GM13976 (cell line): ENCODE results near the gene SLC11A2.
A peak's percentile ranks its signal among the peaks of the same experiment; 100 is the strongest.

Experiments used
- DNase-seq: peaks from one replicate; pipeline ENCODE4 v3.0.0; 2012; ENCODE audit warnings: low spot score
- in situ Hi-C: fragments of 300-500 bp; cut with MboI; formaldehyde crosslinking; loops from one replicate; pipeline ENCODE4 v1.12.0; 2022; ENCODE audit warnings: low sequenced_read_pairs, mixed read lengths, inconsistent platforms; ENCODE audit not compliant: unreplicated experiment
- TF ChIP-seq, protein P1 (sequence below): IDR thresholded peaks from 2 replicates; pipeline ENCODE4 v1.5.1; 2012; ENCODE audit warnings: borderline replicate concordance, mild to moderate bottlenecking; ENCODE audit not compliant: insufficient read depth; ENCODE audit errors: extremely low read depth, missing control alignments, control extremely low read depth

SLC11A2 gene

DNA sequence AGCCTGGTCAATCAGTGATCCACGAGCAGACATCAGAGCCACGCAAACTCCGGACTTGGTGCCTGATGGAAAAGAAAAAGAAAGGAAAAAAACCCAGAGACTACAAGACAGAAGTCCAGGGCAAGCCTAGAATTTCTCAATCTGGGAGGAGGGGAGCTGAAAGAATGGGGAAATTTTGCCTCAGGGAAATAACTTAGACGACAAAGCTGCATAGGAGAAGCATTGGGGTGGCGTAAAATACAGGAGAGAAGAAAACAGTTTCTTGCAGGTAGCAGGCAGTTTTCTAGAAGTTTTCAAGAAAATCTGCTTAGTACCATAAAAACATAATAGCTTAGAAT is 2.6 kb upstream of the SLC11A2 start:
- TF ChIP-seq, protein P1, sequence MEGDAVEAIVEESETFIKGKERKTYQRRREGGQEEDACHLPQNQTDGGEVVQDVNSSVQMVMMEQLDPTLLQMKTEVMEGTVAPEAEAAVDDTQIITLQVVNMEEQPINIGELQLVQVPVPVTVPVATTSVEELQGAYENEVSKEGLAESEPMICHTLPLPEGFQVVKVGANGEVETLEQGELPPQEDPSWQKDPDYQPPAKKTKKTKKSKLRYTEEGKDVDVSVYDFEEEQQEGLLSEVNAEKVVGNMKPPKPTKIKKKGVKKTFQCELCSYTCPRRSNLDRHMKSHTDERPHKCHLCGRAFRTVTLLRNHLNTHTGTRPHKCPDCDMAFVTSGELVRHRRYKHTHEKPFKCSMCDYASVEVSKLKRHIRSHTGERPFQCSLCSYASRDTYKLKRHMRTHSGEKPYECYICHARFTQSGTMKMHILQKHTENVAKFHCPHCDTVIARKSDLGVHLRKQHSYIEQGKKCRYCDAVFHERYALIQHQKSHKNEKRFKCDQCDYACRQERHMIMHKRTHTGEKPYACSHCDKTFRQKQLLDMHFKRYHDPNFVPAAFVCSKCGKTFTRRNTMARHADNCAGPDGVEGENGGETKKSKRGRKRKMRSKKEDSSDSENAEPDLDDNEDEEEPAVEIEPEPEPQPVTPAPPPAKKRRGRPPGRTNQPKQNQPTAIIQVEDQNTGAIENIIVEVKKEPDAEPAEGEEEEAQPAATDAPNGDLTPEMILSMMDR: no peak
- in situ Hi-C loops: no loop called here
- DNase-seq: no peak

DNA sequence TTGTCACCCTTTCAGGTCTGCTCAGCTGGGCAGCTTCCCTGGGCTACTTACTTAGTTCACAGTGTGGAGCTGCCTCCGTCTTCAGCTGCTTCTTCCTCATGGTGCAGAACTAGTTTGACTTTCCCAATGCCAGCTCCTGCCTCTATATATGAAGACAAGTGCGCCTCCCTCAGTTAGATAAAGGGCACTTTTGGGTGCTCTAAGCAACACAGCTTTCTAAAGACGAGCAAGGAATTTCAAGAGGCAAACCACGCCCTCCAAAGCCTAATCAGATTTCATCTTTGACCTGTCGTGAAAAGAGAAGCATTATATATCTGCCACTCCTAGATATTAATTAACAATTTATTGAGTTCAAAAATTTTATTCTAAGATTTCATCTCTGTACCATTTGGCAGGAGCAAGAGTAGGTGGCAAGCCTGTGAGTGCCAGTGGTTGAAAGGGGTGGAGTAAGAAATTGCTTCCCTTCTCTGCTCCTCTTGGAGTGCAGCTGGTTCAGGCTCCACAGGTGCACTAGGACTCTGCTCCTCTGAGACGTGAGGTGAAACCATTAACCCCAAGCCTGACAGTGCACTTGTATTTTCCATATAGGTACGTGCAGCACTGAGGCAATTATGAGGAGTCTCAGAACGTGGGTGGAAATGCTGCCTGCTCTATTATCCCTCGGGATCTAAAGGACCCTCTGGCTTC is 2.1 kb upstream of the SLC11A2 start:
- in situ Hi-C loops: no loop called here
- TF ChIP-seq, protein P1: peak; percentile 49
- DNase-seq: no peak

DNA sequence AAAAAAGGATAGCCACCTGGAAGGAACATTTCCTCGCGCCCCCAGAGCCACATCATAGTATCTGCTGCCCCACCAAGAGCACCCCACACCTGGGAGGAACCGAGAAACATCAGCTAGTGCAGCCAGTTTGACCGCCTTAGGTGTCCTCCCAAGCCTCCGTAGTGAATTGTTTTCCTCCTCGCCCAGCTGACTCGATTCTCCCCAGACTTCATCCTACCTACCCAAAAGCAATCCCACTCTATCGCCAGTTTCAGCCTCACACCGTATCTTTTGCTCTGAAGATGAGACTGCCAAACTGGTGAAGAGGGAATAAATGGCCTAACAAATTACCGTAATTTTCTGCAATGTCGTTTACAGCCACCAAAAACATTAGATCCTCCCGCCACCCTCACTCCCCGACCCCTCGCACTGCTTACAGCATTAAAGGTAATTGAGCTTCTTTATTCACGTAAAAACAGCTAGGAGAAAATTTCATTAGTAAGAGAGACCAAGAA is 1.2 kb upstream of the SLC11A2 start:
- TF ChIP-seq, protein P1: no peak
- in situ Hi-C loops: no loop called here

DNA sequence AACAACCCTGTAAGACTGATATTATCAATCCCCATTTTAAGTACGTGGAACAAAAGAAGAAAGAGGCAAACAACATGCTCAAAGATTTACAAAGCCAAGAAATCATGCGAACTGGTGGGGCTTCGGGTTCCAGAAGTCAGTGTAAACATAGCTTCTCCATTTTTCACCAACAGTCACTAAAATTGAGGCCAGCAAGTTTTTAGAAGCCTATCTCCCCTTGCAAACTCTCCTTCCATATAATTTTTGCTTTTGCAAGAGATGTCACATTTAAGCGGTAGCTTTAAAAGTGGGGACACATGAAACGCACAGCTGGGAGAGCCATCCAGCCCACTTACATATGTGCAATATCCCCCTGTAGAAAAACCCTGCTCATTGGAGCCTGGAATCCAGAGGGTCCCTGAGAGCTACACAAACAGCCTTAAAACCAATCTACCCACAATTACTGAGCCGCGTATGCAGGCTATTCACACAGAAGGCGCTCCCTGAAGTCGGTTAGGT is 797 bp downstream of the SLC11A2 start:
- TF ChIP-seq, protein P1: no peak
- no peak for DNase-seq
- in situ Hi-C loops: no loop called here

More for the DNA sequence above, 1.2 kb upstream of the SLC11A2 start:
- DNase-seq: no peak

DNA sequence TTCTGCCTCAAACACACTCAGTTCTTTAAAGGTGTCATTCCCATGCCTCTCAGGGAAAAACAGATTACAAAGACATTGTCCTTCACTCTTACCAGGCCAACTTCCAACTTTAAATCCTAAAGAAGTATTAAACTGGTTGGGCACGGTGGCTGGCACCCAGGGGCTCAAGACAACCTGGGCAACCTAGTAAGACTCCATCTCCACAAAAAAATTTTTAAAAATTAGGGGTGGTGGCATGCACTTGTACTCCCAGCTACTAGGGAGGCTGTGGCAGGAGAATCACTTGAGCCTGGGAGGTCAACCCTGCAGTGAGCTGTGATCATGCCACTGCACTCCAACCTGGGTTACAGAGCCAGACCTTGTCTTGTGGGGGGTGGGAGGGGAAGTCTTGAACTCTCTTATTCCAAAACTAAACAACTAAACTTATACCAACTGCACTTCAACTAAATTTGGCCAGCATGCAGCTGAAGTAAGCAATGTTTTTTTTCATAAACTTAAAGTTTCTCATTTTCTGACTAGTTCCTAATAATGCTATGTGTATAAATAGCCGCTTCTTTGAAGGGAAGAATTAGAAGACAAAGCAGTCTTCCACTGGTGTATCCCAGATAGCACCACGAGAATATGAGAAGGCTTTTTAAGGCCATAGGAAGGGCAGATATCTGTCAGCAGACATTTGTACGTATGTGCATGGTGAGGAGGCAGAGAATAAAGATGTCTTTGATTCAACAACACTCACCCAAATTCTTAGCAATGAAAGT is 2.4 kb downstream of the SLC11A2 start:
- DNase-seq: no peak
- in situ Hi-C loops: no loop called here
- TF ChIP-seq, protein P1: no peak

DNA sequence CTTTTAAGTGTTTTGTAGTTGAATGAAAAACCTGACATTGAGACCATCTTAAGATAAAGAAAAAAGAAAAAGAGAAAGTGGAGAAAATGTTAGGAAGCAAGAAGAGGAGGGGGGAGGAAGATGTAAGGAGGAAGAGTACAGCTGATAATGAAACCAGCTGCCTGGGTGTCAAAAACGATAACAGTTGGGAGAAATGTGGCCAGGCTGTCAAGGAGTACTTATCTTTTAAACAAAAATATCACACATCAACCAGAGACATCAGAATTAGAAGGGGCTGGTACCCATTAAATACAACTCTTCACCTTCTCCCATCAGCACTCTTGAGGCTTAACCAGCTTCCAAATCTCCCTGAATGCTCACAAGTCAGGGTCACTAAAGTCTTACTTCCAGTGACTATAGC is 4.5 kb downstream of the SLC11A2 start:
- TF ChIP-seq, protein P1: no peak
- in situ Hi-C loops: no loop called here
- DNase-seq: no peak
